ENCODE results near the gene LRRFIP2.

DNA sequence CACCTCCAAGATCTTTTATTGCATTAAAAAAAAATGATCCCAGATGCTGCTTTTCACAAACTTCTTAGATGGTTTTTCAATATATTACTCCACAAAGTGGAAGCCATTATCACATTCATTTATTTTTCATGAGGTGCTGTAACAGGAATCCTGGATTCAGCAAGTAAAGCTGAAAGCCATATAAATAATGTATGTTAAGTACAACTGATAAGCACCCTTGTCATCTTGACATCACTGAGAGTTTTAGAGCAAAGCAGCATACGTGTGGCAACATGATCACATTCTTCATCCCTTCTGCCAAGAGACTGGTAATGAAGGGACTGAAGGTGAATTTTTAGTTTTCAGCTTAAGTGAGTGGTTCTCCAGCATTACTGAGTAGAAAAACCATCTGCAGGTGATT lies 44.9 kb upstream of the LRRFIP2 start:
- TF ChIP-seq, protein P1, sequence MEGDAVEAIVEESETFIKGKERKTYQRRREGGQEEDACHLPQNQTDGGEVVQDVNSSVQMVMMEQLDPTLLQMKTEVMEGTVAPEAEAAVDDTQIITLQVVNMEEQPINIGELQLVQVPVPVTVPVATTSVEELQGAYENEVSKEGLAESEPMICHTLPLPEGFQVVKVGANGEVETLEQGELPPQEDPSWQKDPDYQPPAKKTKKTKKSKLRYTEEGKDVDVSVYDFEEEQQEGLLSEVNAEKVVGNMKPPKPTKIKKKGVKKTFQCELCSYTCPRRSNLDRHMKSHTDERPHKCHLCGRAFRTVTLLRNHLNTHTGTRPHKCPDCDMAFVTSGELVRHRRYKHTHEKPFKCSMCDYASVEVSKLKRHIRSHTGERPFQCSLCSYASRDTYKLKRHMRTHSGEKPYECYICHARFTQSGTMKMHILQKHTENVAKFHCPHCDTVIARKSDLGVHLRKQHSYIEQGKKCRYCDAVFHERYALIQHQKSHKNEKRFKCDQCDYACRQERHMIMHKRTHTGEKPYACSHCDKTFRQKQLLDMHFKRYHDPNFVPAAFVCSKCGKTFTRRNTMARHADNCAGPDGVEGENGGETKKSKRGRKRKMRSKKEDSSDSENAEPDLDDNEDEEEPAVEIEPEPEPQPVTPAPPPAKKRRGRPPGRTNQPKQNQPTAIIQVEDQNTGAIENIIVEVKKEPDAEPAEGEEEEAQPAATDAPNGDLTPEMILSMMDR (IDR thresholded peaks at IDR 0.05): no peak
- TF ChIP-seq POLR2A (IDR thresholded peaks at IDR 0.05): no peak
